Heart right ventricle (tissue), 16 donors: ENCODE data around the gene PTP4A1. TPM values are rescaled to one million over a fixed set of nuclear protein-coding genes. Genes with fewer than 3 reads are reported as not detected.

Experiments
- ATAC-seq, 8 donors: fragments of 200-7000 bp; cut with Tn5 transposase; one replicate each; pipeline ENCODE4 v1.9.1; 2020; ENCODE audit warnings: mild to moderate bottlenecking in 8 of 8, moderate library complexity in 8 of 8, moderate number of reproducible peaks in 1 of 8
- DNase-seq, 2 donors: peaks; one replicate each; pipeline ENCODE4 v3.0.0-alpha.2; 2020
- H3K27ac ChIP-seq, 10 donors: fragments of 200-600 bp; sonication (generic) in 2 of 10; one replicate each; pipeline versions ENCODE4 v1.5.0 to v1.8.0; 2020 to 2022; ENCODE audit warnings: mild to moderate bottlenecking in 3 of 10
- H3K27me3 ChIP-seq, 7 donors: fragments of 200-600 bp; one replicate each; pipeline ENCODE4 v1.8.0; 2021 to 2022; ENCODE audit warnings: mild to moderate bottlenecking in 2 of 7
- H3K36me3 ChIP-seq, 9 donors: fragments of 200-600 bp; sonication (generic) in 1 of 9; one replicate each; pipeline versions ENCODE4 v1.5.0 to v1.8.0; 2020 to 2022; ENCODE audit warnings: mild to moderate bottlenecking in 2 of 9
- H3K4me1 ChIP-seq, 9 donors: fragments of 200-600 bp; sonication (generic) in 1 of 9; one replicate each; pipeline versions ENCODE4 v1.5.0 to v1.8.0; 2020 to 2022; ENCODE audit warnings: mild to moderate bottlenecking in 4 of 9
- H3K4me3 ChIP-seq, 10 donors: fragments of 200-600 bp; sonication (generic) in 2 of 10; one replicate each; pipeline versions ENCODE4 v1.5.0 to v1.8.0; 2020 to 2022; ENCODE audit warnings: mild to moderate bottlenecking in 7 of 10, moderate library complexity in 2 of 10
- H3K9me3 ChIP-seq, 11 donors: fragments of 200-600 bp in 10 of 11; sonication (generic) in 2 of 11; one replicate each; pipeline versions ENCODE4 v1.5.0 to v1.8.0; 2013 to 2022; ENCODE audit warnings: mild to moderate bottlenecking in 2 of 11, control low read depth in 1 of 11, moderate library complexity in 1 of 11
- whole genome bisulfite sequencing, 2 donors: extraction: QIAGEN DNeasy Blood & Tissue Kit; methylation state at CpG; one replicate each; pipeline ENCODE4 v1.1.7; 2013; ENCODE audit warnings: inconsistent platforms in 1 of 2; 5-methylcytosine and 5-hydroxymethylcytosine counted together
- intact Hi-C, 10 donors: fragments of 100-400 bp; cut with DNase I; formaldehyde crosslinking; loops; one replicate each; pipeline versions ENCODE4 v1.11.1 to v1.14.2; 2022
- polyA plus RNA-seq, 2 donors: library from polyadenylated mRNA; stranded (reverse); fragments of 200-250 nt; gene quantifications; one replicate each; pipeline ENCODE4 v1.2.3, GENCODE V29; 2013
- total RNA-seq, 10 donors: library from RNA; stranded (reverse); fragmentation: NEBNext Ultra II Directional in 3 of 10; extraction: Animal tissue kit (Norgen Biotek cat#: 25700) in 3 of 10; gene quantifications; one replicate each; pipeline versions ENCODE4 v1.2.1 to v1.2.4, GENCODE V29; 2021 to 2023
- TF ChIP-seq, protein P1 (sequence below), 9 donors: fragments of 200-600 bp; sonication (generic) in 2 of 9; IDR thresholded peaks; one replicate each; pipeline versions ENCODE4 v1.5.0 to v1.8.0; 2021 to 2022; ENCODE audit warnings: antibody characterized with exemption in 9 of 9, mild to moderate bottlenecking in 5 of 9, moderate library complexity in 1 of 9
- donor health status: Arrhythmogenic right ventricular cardiomyopathy.
- donor health status: ischemic (EF 13 %, LVEDD 7.1; RV severe dilation, severe dysfunction).
- donor health status: healthy with polysubstance abuse.
- donor health status: DM: no; HTN: yes; CAD: no.
- donor health status: DM: no; HTN: no; CAD: no.
- donor health status: ischemic (EF 25% LVEDD 6.9; RV normal size, moderate dysfunction).
- donor health status: ischemic (EF 25% LVEDD 5.7; RV mildly dilated, moderate dysfunction).
- donor health status: healthy.
- donor health status: DM: yes; HTN: yes; CAD: no.
- donor health status: Ischemic cardiomyopathy.
- donor health status: ischemic (EF 35%, LVEDD 5.7; RV mildly dilated, moderate dysfunction).
- donor health status: nonischemic (EF 11% LVEDD 7.7; RV severe dilation, severe dysfunction).
- donor health status: DM: yes; HTN: yes; CAD: no.
- donor health status: PGD.
- donor health status: ischemic (EF 29% LVEDD 5.4; RV normal size, mild dysfunction).
- donor health status: nonischemic (EF 23%, LVEDD 6.1; RV moderate dilation, normal function).

Gene PTP4A1
- total and polyA plus RNA-seq, 12 donors, result 2.6 to 69.9 (median 49.8) TPM

DNA sequence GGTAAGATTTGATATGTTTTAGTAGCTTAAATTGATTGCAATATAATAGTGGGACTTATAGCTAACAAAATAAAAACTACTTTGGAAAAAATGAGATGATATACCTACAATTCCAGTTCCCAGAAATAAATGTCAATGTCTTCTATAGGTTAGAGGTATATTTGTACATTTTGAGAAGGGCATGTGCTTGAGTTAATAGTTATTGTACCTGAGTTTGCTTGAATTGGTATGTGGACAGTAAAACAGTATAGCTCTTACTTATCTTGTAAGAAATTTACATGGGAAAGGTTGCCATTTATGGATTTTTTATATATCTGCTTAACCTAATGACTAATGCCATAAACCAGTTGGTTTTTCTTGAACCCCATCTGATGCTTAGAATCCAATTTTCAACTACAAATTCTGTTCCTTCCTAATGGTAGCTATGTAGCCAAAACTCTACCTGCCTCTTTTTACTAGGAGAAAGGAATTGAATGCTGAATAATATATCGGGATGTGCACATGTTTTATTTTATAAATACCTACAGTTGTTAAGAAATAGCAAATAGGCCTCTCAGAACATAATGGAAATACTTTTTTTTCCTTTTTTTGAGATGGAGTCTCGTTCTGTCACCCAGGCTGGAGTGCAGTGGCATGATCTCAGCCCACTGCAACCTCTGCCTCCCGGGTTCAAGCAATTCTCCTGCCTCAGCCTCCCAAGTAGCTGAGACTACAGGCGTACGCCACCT is 4.9 kb downstream of the PTP4A1 start:
- DNase-seq (no peak), ATAC-seq (no peak)
- no peaks in the 10 kb centered on the region for H3K27me3 ChIP-seq
- WGBS, 2 donors, result 97 to 98% methylated on average over 5 of the region's 5 CpGs
- H3K9me3 ChIP-seq, result no peaks in the 10 kb centered on the region
- intact Hi-C loops, result loop anchor here in 3 of 10 donors (10.0 kb wide), 3 partner anchors 58 to 222 kb away; partner anchors contain the start of gene PHF3 (in 1 of the 3)
- H3K27ac ChIP-seq, result no peak overlapping the region
- peaks cover 0 to 60% (median 38%) of the 10 kb centered on the region in 9 donors for H3K36me3 ChIP-seq
- TF ChIP-seq, protein P1, sequence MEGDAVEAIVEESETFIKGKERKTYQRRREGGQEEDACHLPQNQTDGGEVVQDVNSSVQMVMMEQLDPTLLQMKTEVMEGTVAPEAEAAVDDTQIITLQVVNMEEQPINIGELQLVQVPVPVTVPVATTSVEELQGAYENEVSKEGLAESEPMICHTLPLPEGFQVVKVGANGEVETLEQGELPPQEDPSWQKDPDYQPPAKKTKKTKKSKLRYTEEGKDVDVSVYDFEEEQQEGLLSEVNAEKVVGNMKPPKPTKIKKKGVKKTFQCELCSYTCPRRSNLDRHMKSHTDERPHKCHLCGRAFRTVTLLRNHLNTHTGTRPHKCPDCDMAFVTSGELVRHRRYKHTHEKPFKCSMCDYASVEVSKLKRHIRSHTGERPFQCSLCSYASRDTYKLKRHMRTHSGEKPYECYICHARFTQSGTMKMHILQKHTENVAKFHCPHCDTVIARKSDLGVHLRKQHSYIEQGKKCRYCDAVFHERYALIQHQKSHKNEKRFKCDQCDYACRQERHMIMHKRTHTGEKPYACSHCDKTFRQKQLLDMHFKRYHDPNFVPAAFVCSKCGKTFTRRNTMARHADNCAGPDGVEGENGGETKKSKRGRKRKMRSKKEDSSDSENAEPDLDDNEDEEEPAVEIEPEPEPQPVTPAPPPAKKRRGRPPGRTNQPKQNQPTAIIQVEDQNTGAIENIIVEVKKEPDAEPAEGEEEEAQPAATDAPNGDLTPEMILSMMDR (IDR thresholded peaks at IDR 0.05), result no peak
- peaks cover 0 to 31% (median 18%) of the 10 kb centered on the region in 9 donors for H3K4me1 ChIP-seq
- H3K4me3 ChIP-seq, result no peak overlapping the region

DNA sequence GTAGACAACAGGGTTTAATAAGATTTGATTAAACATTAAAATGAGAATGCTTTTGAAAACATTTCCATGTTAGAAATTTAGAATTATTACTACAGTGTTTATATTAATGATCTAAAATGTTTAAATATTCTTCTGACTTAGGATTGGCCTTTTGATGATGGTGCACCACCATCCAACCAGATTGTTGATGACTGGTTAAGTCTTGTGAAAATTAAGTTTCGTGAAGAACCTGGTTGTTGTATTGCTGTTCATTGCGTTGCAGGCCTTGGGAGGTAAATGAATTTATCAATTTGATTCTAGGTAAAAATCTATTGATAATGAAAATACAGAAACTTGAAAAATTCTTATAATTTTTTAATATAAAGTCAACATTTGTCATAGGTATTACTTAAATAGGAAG is 6.5 kb downstream of the PTP4A1 start:
- intact Hi-C loops, result loop anchor here in 3 of 10 donors (10.0 kb wide), 3 partner anchors 56 to 224 kb away; partner anchors contain the start of gene PHF3 (in 1 of the 3)
- H3K9me3 ChIP-seq, result no peaks in the 10 kb centered on the region
- DNase-seq (no peak), ATAC-seq (no peak)
- peaks cover 0 to 75% (median 38%) of the 10 kb centered on the region in 9 donors for H3K36me3 ChIP-seq
- H3K4me1 ChIP-seq, result peaks cover 0 to 30% (median 18%) of the 10 kb centered on the region in 9 donors
- no peak overlapping the region for H3K4me3 ChIP-seq
- TF ChIP-seq, protein P1 (IDR thresholded peaks at IDR 0.05), result no peak
- H3K27ac ChIP-seq, result no peak overlapping the region
- no peaks in the 10 kb centered on the region for H3K27me3 ChIP-seq
- WGBS, 2 donors, result 98 to 99% methylated on average over 2 of the region's 2 CpGs

DNA sequence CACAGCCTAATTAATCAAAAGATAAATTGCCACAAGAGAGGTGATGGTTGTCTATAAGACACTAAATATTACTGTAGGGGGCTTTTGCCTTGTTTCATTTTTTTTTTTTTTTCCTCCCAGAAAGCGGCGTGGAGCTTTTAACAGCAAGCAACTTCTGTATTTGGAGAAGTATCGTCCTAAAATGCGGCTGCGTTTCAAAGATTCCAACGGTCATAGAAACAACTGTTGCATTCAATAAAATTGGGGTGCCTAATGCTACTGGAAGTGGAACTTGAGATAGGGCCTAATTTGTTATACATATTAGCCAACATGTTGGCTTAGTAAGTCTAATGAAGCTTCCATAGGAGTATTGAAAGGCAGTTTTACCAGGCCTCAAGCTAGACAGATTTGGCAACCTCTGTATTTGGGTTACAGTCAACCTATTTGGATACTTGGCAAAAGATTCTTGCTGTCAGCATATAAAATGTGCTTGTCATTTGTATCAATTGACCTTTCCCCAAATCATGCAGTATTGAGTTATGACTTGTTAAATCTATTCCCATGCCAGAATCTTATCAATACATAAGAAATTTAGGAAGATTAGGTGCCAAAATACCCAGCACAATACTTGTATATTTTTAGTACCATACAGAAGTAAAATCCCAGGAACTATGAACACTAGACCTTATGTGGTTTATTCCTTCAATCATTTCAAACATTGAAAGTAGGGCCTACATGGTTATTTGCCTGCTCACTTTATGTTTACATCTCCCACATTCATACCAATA is 7.8 kb downstream of the PTP4A1 start:
- DNase-seq (no peak), ATAC-seq (no peak)
- H3K4me3 ChIP-seq, result no peak overlapping the region
- intact Hi-C loops, result loop anchor here in 3 of 10 donors (10.0 kb wide), 3 partner anchors 55 to 225 kb away; partner anchors contain the start of gene PHF3 (in 1 of the 3)
- H3K4me1 ChIP-seq, result peaks cover 0 to 17% (median 5%) of the 10 kb centered on the region in 9 donors
- no peaks in the 10 kb centered on the region for H3K27me3 ChIP-seq
- no peak overlapping the region for H3K27ac ChIP-seq
- TF ChIP-seq, protein P1 (IDR thresholded peaks at IDR 0.05), result no peak
- no peaks in the 10 kb centered on the region for H3K9me3 ChIP-seq
- 95 to 98% methylated on average over 6 of the region's 6 CpGs for WGBS, 2 donors
- H3K36me3 ChIP-seq, result peaks cover 0 to 78% (median 38%) of the 10 kb centered on the region in 9 donors

DNA sequence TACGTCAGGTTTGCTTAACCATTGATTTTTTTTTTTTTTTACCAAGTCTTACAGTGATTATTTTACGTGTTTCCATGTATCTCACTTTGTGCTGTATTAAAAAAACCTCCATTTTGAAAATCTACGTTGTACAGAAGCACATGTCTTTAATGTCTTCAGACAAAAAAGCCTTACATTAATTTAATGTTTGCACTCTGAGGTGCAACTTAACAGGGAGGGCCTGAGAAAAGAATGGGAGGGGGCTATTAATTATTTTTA is 8.4 kb downstream of the PTP4A1 start:
- Histone ChIP-seq H3K9me3 (no peaks in the 10 kb centered on the region), H3K4me1 (peaks cover 0 to 11% (median 5%) of the 10 kb centered on the region in 9 donors), H3K27me3 (no peaks in the 10 kb centered on the region), H3K27ac (no peak overlapping the region), H3K36me3 (peaks cover 0 to 78% (median 38%) of the 10 kb centered on the region in 9 donors), H3K4me3 (no peak overlapping the region)
- intact Hi-C loops, result loop anchor here in 1 of 10 donors (10.0 kb wide), 1 partner anchor 226 kb away; no protein-coding TSS in a partner anchor
- DNase-seq, result no peak
- WGBS, 2 donors, result 92 to 94% methylated on average over 3 of the region's 3 CpGs
- ATAC-seq, result no peak
- TF ChIP-seq, protein P1 (IDR thresholded peaks at IDR 0.05), result no peak
